ENCODE results near the gene CPNE4.

CPNE4 gene

GRCh38 chr3:131735116-131735515 is 299.7 kb downstream of the CPNE4 start:
- DNase-seq (ENCODE audit: low read depth), result no peak

GRCh38 chr3:131733086-131733841 is 301.6 kb downstream of the CPNE4 start:
- no peak for DNase-seq (ENCODE audit: low read depth)

GRCh38 chr3:131731709-131732108 is 303.1 kb downstream of the CPNE4 start:
- no peak for DNase-seq (ENCODE audit: low read depth)

GRCh38 chr3:131730581-131730980 is 304.2 kb downstream of the CPNE4 start:
- DNase-seq (ENCODE audit: low read depth), result no peak

- no peak for DNase-seq (ENCODE audit: low read depth)
Measured at GRCh38 chr3:131729643-131730017, 305.2 kb downstream of the CPNE4 start.

- DNase-seq (ENCODE audit: low read depth), result no peak
Measured at GRCh38 chr3:131728898-131729642, 305.7 kb downstream of the CPNE4 start.

GRCh38 chr3:131725414-131725813 is 309.4 kb downstream of the CPNE4 start:
- no peak for DNase-seq (ENCODE audit: low read depth)

- no peak for DNase-seq (ENCODE audit: low read depth)
Measured at GRCh38 chr3:131723343-131723742, 311.5 kb downstream of the CPNE4 start.

- no peak for DNase-seq (ENCODE audit: low read depth)
Measured at GRCh38 chr3:131717493-131717892, 317.3 kb downstream of the CPNE4 start.

- no peak for DNase-seq (ENCODE audit: low read depth)
Measured at GRCh38 chr3:131716943-131717342, 317.9 kb downstream of the CPNE4 start.

GRCh38 chr3:131716007-131716406 is 318.8 kb downstream of the CPNE4 start:
- no peak for DNase-seq (ENCODE audit: low read depth)

- no peak for DNase-seq (ENCODE audit: low read depth)
Measured at GRCh38 chr3:131714585-131715220, 320.1 kb downstream of the CPNE4 start.

GRCh38 chr3:131713416-131714123 is 321.2 kb downstream of the CPNE4 start:
- no peak for DNase-seq (ENCODE audit: low read depth)

GRCh38 chr3:131712662-131713061 is 322.2 kb downstream of the CPNE4 start:
- DNase-seq (ENCODE audit: low read depth), result no peak

GRCh38 chr3:131711114-131711768 is 323.6 kb downstream of the CPNE4 start:
- no peak for DNase-seq (ENCODE audit: low read depth)

- no peak for DNase-seq (ENCODE audit: low read depth)
Measured at GRCh38 chr3:131708241-131708640, 326.6 kb downstream of the CPNE4 start.

- no peak for DNase-seq (ENCODE audit: low read depth)
Measured at GRCh38 chr3:131705558-131706051, 329.2 kb downstream of the CPNE4 start.

GRCh38 chr3:131705099-131705498 is 329.7 kb downstream of the CPNE4 start:
- no peak for DNase-seq (ENCODE audit: low read depth)

GRCh38 chr3:131704098-131704497 is 330.7 kb downstream of the CPNE4 start:
- DNase-seq (ENCODE audit: low read depth), result no peak

GRCh38 chr3:131702146-131702545 is 332.7 kb downstream of the CPNE4 start:
- DNase-seq (ENCODE audit: low read depth), result no peak

- no peak for DNase-seq (ENCODE audit: low read depth)
Measured at GRCh38 chr3:131701153-131701770, 333.6 kb downstream of the CPNE4 start.

Measured in activated T-cell treated with anti-CD3 and anti-CD28 coated beads for 1 hour (primary cell).